ENCODE results near the gene EVL. TPM values are rescaled to one million over a fixed set of nuclear protein-coding genes. Genes with fewer than 3 reads are reported as not detected.

EVL gene
- total RNA-seq, 1 donor from 2014 or later = 60.5 TPM

Small RNA genes lying within 50 kb of the gene (microRNA-seq; reads per million reads assigned to microRNA genes)
- 105 reads per million, percentile 47 among the genes with 10 or more reads in this experiment for gene MIR151B (ENCODE audit: borderline number of aligned reads)
- 2,484 reads per million, percentile 84 among the genes with 10 or more reads in this experiment for gene MIR342 (ENCODE audit: borderline number of aligned reads)

Other genes with a start within 250 kb of the EVL start
- gene DEGS2, start 94.2 kb downstream of the EVL start, total RNA-seq = 0.45 TPM
- gene YY1, start 173.7 kb downstream of the EVL start, total RNA-seq = 61.3 TPM
- 20.0 TPM for gene SLC25A29, start 241.0 kb downstream of the EVL start, total RNA-seq